ACHN (cell line): ENCODE measurements around the gene LDB2.

Experiments used
- DNase-seq: peaks from one replicate; pipeline ENCODE4 v3.0.0-alpha.2; 2015
- in situ Hi-C: cut with HindIII; loops from 2 replicates; pipeline ENCODE4 v1.10.0; 2017; ENCODE audit warnings: low sequenced_read_pairs, low pct_ligation_motif_present, low pct_unique_long_range_greater_than_20kb

Gene LDB2

GRCh38 chr4:16516796-16517439 is 381.5 kb downstream of the LDB2 start:
- in situ Hi-C loops: no loop called here
- DNase-seq: no peak

GRCh38 chr4:16513876-16514275 is 384.6 kb downstream of the LDB2 start:
- DNase-seq: no peak
- in situ Hi-C loops: no loop called here

- in situ Hi-C loops: no loop called here
- peak; percentile 3 for DNase-seq
These were observed 389.5 kb downstream of the LDB2 start for GRCh38 chr4:16508968-16509367.

GRCh38 chr4:16505726-16506125 is 392.7 kb downstream of the LDB2 start:
- in situ Hi-C loops: no loop called here
- no peak for DNase-seq

- no peak for DNase-seq
- in situ Hi-C loops: no loop called here
These were observed 393.2 kb downstream of the LDB2 start for GRCh38 chr4:16505267-16505666.

GRCh38 chr4:16503421-16504100 is 394.9 kb downstream of the LDB2 start:
- in situ Hi-C loops: no loop called here
- no peak for DNase-seq

- in situ Hi-C loops: no loop called here
- DNase-seq: no peak
These were observed 399.5 kb downstream of the LDB2 start for GRCh38 chr4:16498978-16499377.

GRCh38 chr4:16496501-16496900 is 401.9 kb downstream of the LDB2 start:
- in situ Hi-C loops: no loop called here
- DNase-seq: peak; percentile 13

GRCh38 chr4:16492872-16493271 is 405.6 kb downstream of the LDB2 start:
- no peak for DNase-seq
- in situ Hi-C loops: no loop called here

GRCh38 chr4:16489226-16489625 is 409.2 kb downstream of the LDB2 start:
- DNase-seq: no peak
- in situ Hi-C loops: no loop called here

- in situ Hi-C loops: no loop called here
- no peak for DNase-seq
These were observed 410.4 kb downstream of the LDB2 start for GRCh38 chr4:16488084-16488483.

GRCh38 chr4:16484711-16485110 is 413.7 kb downstream of the LDB2 start:
- no peak for DNase-seq
- in situ Hi-C loops: no loop called here

- DNase-seq: no peak
- in situ Hi-C loops: no loop called here
These were observed 414.9 kb downstream of the LDB2 start for GRCh38 chr4:16483540-16483939.

GRCh38 chr4:16480011-16480410 is 418.4 kb downstream of the LDB2 start:
- no peak for DNase-seq
- in situ Hi-C loops: no loop called here

GRCh38 chr4:16472537-16472936 is 425.9 kb downstream of the LDB2 start:
- in situ Hi-C loops: no loop called here
- no peak for DNase-seq

- in situ Hi-C loops: no loop called here
These were observed 431.4 kb downstream of the LDB2 start for GRCh38 chr4:16467061-16467460.

GRCh38 chr4:16466581-16466980 is 431.9 kb downstream of the LDB2 start:
- in situ Hi-C loops: no loop called here
- DNase-seq: no peak

More at GRCh38 chr4:16467061-16467460, 431.4 kb downstream of the LDB2 start:
- DNase-seq: no peak

GRCh38 chr4:16464651-16465050 is 433.8 kb downstream of the LDB2 start:
- DNase-seq: no peak
- in situ Hi-C loops: no loop called here

GRCh38 chr4:16462656-16463055 is 435.8 kb downstream of the LDB2 start:
- in situ Hi-C loops: no loop called here
- no peak for DNase-seq

GRCh38 chr4:16461362-16461761 is 437.1 kb downstream of the LDB2 start:
- DNase-seq: no peak
- in situ Hi-C loops: no loop called here
